ENCODE measurements around the gene RNASE7.

The RNASE7 gene

DNA sequence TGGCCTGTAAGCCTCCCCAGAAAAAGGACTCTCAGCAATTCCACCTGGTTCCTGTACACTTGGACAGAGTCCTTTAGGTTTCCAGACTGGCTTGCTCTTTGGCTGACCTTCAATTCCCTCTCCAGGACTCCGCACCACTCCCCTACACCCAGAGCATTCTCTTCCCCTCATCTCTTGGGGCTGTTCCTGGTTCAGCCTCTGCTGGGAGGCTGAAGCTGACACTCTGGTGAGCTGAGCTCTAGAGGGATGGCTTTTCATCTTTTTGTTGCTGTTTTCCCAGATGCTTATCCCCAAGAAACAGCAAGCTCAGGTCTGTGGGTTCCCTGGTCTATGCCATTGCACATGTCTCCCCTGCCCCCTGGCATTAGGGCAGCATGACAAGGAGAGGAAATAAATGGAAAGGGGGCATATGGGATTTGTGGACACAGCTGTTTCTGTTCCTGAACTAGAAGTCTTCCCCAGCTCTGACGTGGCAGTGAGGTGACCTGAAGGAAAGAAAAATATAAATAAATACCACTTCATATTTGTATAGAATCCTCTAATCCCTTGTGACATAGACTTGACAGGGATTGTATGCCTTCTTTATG is 1.3 kb downstream of the RNASE7 start:
- no peak for DNase-seq (ENCODE audit: low read depth)

DNA sequence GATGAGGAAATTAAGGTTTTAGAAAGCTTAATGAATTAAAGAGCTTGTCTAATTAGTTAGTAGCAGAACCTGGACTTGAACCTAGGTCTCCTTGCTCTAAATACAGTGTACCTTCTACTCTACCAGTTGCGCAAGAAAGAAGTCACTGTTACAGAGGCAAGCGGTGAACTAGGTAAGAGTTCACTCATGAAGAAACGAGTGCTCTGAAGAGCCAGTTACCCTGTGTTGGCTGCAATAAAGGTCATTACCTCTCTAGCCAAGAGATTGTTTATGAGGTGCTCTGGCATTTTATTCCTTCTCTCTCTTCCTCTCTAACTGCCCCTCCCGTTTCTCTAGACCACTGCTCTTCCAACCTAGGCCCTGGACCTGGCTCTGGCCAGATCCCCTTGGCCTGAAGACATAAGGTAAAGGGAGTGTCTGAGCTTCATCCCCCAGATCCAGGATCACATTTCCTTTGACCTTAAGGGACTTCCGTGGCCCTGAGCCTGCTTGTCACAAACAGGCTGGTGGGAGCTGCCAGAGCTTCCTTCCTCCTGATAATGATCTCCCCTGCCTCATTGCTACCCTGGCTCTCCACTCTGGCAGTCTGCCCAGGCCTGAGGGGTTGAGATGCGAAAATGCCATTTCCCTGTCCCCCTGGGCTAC is 1.9 kb downstream of the RNASE7 start:
- no peak for DNase-seq (ENCODE audit: low read depth)

DNA sequence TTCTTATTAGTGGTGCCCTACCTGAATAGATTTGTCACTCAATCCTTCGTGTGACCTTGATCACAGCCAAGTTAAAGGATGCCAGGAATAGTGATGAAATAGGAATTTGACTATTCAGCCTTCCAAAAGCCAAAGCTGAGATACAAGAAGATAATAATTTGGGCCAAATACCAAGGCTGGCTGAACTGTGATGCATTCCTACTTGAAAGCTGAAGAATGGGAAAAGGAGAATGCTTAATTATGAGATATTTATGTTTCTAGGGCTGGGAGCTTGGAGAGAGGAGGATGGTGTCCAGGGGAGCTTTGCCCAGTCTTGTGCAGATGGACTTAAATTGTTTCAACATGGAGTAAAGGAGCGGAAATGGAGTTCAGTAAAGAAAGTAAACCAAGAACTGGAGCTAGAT is 5.2 kb downstream of the RNASE7 start:
- DNase-seq (ENCODE audit: low read depth): no peak

DNA sequence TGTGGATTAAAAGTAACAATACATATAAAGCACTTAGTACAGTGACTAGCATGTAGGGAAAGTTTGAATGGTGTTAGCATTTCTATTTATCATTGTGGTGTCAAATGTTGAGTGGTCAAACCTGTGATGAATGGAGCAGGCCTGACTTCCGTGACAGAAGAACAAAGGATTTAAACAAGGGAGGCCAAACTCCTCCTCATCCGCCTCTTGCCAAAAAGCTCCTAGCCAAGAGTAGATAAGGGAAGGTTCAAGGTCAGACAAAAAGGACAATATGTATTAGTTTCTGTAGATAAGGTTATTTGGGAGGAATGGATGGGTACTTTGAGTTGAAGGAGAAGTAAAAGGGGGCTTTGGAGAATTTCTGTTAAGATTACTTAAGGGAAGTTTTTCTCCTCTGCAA is 6.5 kb downstream of the RNASE7 start:
- no peak for DNase-seq (ENCODE audit: low read depth)

DNA sequence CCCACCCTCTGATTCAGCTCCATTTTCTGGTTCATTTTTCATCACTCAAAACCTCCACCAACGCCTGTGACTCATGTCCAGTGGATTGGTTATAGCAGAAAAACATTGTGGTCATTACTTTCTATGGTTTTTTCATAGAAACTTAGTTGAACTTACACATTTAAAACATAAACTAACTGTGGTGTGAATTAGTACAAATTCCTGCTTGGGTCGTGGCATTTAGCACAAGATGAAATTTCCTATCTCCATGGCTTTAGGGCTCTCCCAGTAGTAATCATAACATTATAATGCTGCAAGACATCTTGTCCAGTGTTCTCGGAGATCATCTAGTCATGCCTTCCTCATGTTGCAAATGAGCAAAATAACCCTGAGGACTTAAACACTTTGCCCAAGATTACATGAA is 7.1 kb downstream of the RNASE7 start:
- no peak for DNase-seq (ENCODE audit: low read depth)

DNA sequence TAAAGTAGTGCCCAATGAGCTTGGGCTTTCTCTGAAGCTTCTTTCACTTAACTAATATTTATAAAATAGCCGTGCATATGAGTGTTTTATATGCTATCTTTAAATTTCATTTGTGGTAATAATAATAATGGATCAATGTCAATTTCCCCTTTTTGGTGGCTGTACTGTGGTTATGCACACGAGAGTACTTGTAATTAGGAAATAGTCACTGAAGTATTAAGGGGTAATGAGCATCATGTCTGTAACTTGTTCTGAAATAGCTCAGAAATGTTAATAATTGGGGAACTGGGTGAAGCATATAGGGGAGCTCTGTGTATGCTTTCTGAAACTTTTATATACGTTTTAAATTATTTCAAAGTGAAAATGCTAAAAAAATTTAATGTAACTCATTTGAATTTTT is 8.4 kb downstream of the RNASE7 start:
- DNase-seq (ENCODE audit: low read depth): no peak

DNA sequence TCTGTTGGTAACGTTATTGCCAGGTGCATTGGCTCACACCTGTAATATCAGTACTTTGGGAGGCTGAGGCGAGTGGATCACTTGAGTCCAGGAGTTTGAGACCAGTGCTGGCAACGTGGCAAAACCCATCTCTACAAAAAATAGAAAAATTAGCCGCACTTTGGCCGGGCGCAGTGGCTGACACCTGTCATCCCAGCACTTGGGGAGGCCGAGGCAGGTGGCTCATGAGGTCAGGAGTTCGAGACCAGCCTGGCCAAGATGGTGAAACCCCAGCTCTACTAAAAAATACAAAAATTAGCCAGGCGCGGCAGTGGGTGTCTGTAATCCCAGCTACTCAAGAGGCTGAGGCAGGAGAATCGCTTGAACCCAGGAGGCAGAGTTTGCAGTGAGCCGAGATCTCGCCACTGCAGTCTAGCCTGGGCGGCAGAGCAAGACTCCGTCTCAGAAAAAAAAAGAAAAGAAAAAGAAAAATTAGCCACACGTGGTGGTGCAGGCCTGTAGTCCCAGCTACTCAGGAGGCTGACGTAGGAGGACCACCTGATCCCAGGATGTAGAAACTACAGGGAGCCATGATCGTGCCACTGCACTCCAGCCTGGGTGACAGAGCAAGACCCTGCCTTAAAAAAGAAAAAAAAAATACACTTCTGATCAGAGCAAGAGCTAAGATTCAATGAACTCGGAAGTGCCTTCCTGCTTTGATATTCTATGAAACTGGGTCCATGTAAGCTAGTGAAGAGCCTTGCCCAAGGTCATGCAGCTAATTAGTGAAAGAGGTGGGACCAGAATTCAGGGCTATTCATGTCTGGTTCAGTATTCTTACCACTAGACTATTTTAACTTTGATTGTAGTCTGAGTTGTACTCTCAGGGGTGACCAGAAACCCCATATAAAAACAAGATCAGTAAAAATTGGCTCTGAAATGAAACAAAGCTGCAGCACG is 11.3 kb downstream of the RNASE7 start:
- DNase-seq (ENCODE audit: low read depth): no peak

DNA sequence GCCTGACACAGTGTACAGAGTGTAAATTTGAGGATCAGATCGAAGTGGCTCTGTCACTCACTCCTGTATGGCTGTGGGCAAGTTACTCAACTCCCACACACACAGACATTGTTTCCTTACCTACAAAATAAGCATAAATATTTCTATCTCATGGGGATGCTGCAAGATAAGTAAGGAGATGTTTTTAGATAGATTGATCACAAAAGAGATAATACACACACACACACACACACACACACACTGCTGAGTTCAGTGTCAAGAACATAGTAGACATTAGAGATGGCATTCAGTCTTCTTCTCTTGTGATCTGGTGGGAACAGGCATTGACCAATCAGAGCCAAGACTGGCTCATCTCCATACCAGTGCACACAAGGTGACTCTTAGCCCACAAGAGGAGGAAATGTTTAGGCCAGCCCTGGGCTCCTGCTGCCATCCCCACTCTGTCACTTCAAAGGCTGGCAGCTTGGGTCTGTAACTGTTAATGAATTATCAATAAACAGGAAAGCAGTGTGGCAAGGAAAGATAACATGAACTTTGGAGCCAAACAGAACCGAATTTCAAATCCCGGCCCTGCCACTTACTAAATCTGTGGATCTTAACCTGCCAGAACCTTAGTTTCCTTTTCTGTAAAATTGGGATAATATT is 12.1 kb downstream of the RNASE7 start:
- no peak for DNase-seq (ENCODE audit: low read depth)

DNA sequence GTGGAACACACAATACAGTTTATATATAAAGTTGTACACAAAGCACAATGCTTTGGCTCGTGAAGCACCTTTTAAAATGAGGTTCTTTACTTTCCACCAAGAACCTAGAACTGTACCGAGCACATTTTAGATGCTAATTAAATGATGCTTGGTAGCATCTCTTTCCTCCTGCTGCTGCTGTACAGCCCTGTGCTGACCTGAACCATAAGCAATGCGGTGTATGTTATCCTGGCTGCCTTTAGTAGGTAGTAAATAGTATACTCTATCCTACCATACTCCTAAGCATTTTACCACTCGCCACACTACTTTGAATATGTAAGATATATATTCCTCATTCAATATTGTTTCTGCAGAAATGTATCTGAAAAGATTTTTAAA is 12.6 kb downstream of the RNASE7 start:
- DNase-seq (ENCODE audit: low read depth): no peak

DNA sequence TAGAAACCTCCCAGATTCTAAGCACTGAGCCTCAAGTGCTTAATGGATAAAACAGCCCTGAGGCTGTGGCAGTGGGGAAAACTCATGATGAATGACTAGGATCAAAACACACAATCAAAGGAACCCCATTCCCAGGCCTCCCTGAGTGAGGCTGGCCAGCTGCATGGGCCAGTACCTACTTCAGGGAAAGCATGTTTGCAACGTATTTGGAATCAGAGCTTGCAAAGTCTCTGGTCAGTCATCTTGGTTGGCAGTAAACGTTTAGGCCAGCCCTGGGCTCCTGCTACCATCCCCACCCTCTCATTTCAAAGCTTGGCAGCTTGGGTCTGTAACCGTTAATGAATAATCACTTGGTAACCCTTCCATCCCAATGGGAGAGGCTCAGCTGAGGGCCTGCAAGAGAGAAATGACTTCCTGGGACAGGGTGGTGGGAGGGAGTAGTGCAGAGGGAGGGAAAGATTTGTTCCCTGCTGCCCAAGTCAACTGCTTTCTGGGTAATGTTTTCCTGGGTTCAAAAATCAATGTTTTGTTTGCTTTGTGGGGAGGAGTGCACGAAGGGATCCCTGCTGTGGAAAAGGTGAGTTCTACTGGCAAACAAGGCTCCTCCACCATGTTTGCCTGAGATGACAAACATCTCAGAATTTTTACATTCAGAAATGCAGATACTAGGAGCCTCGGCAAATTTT is 13.4 kb downstream of the RNASE7 start:
- DNase-seq (ENCODE audit: low read depth): no peak

DNA sequence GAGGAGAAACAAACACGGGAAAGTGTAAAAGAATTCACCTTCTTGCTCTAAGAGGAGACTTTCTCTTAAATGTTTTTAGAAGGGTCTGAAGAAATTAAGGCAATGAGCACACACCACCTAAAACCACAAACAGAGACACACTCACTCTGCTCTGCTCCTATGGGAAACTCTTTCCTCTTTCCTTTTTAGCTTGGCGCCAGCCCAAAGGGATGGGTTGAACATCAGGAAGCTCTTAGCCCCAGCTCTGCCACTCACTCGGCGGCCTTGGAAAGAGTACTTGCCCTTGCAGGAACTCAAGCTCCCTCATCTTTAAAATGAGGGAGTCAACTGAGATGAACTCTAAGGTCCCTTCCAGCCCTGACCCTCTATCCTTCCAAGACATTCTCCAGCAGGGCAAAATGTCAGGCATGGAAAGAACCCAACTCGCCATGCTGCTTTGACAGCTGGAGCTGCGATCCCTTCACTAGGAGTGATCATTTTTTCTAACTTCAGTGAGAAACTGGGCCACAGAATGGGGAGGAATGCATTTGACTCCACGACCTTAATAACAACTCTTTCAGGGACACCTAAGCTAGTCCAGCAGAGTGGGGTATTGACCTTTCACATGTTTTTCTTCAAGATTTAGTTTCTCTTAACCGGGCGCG is 14.5 kb downstream of the RNASE7 start:
- DNase-seq (ENCODE audit: low read depth): no peak

DNA sequence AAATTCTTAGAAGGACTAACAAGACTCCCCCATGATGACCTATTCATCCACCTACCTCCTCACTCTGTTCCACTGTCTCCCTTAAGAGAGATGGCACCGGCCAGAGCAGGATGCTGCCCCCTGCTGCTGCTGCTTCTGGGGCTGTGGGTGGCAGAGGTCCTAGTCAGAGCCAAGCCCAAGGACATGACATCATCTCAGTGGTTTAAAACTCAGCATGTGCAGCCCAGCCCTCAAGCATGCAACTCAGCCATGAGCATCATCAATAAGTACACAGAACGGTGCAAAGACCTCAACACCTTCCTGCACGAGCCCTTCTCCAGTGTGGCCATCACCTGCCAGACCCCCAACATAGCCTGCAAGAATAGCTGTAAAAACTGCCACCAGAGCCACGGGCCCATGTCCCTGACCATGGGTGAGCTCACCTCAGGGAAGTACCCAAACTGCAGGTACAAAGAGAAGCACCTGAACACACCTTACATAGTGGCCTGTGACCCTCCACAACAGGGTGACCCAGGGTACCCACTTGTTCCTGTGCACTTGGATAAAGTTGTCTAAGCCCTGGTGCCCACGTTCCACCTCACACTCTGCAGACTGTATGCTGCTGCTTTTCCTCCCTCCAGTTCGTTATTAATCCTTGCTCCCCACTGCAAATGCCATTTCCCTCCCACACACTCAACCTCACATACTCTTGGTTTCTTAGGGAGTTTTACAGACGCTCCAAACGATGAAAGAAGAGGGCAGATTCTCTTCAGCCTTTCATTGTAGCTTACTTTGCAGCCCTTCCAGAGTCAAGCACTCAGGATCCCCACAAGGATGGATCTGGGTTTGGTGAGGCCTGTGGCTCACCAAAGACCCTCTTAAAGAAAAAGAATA is 15.9 kb downstream of the RNASE7 start, which contains the start of gene RNASE8:
TSS of gene RNASE8 (plus strand) at position 20 of the 873 bp plus-strand sequence. CDS start at position 91, 71 bp downstream.
- DNase-seq (ENCODE audit: low read depth): no peak

DNA sequence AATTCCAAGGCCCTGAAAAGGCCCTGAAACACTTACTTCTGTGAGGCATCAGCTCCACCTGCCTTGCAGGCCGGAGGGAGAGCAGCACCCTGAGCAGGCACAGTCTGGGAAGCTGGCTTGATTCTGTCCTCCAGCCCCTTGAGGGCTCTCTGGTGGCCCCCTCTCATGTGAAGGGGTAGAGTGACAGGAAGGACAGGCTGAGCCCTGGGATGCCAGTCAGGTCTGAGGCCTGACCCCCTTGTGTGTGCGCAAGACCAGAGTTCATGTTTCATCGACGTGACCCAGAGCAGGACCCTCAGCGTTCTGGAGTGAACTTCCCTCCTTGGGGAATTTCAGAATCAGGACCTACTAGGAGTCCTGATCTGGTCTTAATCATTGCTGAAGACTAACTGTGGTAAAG is 16.7 kb downstream of the RNASE7 start:
- DNase-seq (ENCODE audit: low read depth): no peak

DNA sequence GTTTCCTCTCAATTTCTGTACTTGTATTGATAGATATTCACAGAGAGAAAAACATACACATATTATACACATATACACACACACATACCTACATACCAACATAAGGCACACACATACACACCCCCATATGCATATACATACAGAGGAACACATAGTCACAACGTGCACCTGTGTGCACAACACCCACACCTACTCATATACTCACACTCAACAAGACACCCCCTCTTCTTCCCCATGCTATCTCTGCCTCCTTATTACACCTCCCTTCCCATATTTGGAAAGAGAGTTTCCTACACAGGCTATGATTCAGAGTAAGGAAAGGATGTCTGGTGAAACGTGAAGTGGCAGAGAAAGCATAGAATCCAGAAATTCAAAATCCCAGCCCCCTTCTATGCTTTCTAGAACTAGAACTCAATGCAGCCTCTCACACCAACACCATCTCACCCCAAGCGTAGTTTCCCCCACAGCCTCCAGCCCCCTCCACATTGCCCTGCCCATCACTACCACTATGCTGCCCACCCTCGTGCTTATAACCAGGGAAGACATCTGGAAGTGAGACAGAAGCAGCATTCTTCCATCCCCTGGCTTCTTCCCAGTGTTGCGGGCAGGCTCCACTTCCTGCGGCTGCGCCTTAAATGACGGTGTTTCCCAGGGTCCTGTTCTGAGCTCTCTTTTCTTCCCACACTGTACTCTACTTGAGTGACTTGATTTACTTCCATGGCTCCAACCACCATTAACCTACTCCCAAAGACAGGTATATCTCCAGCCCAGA is 17.9 kb downstream of the RNASE7 start:
- DNase-seq (ENCODE audit: low read depth): no peak

DNA sequence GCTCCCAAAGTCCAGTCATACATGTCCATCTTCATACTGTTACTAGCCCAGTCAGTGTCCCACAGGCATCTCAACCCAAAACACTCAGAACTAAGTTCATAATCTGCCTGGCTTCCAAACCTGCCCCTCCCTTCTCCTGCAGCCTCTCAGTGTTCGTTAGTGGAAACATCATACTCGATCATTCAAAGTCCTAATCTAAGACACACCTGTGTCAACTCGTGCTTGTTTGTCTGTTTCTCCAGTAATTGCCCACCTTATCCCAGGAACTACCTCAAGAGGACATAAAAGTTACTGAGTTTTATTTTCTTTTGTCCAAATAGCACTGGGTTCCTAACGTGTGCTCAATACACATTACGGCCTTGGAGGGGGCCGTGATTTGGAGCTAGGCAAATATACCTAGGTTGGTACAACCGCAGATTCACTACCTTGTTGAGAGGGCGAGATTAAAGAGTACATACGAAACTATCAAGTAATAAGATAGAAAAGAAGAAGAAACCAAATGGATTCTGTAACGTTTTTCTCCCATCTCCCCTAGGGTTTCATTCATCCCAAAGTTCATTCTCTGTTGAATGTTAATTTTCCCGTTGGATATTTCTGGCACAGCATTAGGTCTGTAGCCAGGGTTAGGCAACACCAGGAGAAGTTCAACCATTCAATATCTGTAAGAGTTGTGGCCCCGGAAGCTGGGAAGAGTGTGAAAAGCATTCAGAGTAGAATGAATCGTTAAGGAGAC is 18.6 kb downstream of the RNASE7 start:
- no peak for DNase-seq (ENCODE audit: low read depth)

DNA sequence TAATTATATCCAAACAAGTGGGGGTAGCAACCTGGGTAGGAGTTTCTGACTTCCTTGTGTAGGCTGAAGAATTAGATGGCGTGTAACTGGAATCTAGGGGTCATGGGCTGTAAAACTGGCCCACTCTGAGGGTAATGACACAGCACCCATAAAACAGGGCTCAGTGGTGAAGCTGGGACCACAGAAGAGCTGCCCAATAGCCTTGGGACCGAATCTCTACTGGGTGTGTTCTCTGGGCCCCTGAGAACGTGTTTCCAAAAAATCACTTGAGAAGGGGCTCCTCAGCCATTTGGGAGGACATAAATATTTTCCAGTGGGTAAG is 19.1 kb downstream of the RNASE7 start:
- DNase-seq (ENCODE audit: low read depth): no peak

DNA sequence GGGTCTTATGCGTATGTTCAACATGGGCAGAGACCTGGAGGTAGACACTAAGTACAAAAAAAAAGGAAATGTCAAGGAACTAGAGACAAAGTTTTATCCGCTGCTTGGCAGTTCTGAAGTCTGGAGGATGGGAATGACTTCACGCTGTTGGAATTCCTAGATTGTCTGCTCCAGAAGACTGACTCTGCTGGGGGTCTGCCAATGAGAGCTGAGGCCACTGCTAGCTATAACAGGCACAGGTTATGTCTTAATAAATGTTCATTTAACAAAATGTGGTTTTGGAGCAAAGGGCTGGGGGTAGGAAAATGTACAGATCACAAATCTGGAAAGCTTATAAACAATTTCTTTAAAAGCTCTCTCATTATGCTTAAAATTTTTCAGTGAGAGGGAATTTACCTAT is 21.3 kb downstream of the RNASE7 start:
- no peak for DNase-seq (ENCODE audit: low read depth)

DNA sequence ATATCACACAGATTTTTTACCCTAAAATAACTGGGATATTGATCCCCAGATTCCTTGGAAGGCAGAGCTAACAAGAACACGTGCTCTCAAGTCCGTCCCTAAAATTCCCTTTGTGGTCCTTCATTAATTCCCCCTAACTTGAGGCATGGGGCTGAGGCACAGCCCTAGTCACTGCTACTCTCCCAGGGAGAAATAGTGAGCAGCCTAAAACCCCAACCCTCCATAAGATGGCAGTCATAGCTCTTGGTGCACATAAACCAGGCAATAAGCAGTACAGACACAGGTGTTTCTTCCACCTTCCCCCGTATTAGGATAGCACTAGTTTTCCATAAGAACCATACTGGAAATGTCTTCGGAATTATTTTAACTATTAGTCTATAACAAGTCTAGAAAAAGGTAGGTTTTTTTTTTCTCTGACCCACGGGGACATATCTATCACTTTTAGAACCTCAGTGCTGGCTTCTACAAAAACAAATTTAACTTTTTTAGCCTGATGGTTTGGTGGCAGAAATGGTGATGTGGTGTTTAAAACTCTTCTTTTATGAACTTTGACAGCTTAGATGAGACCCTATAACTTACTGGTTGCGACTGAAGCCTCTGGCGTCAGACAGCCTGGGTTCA is 24.8 kb downstream of the RNASE7 start:
- DNase-seq (ENCODE audit: low read depth): no peak
